Activated T-cell treated with anti-CD3 and anti-CD28 coated beads, Interleukin-2, amount 50 U/mL, for 1 hour (primary cell): ENCODE data around the gene NPEPL1.

Experiments
- DNase-seq: peaks from one replicate; pipeline ENCODE4 v3.0.0-alpha.2; 2020

Gene NPEPL1

GRCh38 chr20:58658760-58659159 lies 33.8 kb upstream of the NPEPL1 start:
- DNase-seq, result no peak

GRCh38 chr20:58659841-58660240 lies 32.8 kb upstream of the NPEPL1 start:
- peak; percentile 38 for DNase-seq

- peak; percentile 67 for DNase-seq
Observed at GRCh38 chr20:58660855-58661597, 31.6 kb upstream of the NPEPL1 start.

- peak; percentile 24 for DNase-seq
Observed at GRCh38 chr20:58661598-58662473, 30.8 kb upstream of the NPEPL1 start.

GRCh38 chr20:58664331-58664730 lies 28.3 kb upstream of the NPEPL1 start:
- DNase-seq, result no peak

- no peak for DNase-seq
Observed at GRCh38 chr20:58664883-58665282, 27.7 kb upstream of the NPEPL1 start.

GRCh38 chr20:58665606-58666005 lies 27.0 kb upstream of the NPEPL1 start:
- DNase-seq, result no peak

- DNase-seq, result no peak
Observed at GRCh38 chr20:58666702-58667101, 25.9 kb upstream of the NPEPL1 start.

- no peak for DNase-seq
Observed at GRCh38 chr20:58667975-58668374, 24.6 kb upstream of the NPEPL1 start.

GRCh38 chr20:58668901-58669286 lies 23.7 kb upstream of the NPEPL1 start:
- DNase-seq, result no peak

GRCh38 chr20:58669287-58670006 lies 23.2 kb upstream of the NPEPL1 start:
- no peak for DNase-seq

- no peak for DNase-seq
Observed at GRCh38 chr20:58670102-58670501, 22.5 kb upstream of the NPEPL1 start.

GRCh38 chr20:58670659-58671058 lies 21.9 kb upstream of the NPEPL1 start:
- DNase-seq, result no peak

- DNase-seq, result no peak
Observed at GRCh38 chr20:58673119-58673518, 19.5 kb upstream of the NPEPL1 start.

- no peak for DNase-seq
Observed at GRCh38 chr20:58675146-58675584, 17.4 kb upstream of the NPEPL1 start.

- DNase-seq, result no peak
Observed at GRCh38 chr20:58675641-58676040, 17.0 kb upstream of the NPEPL1 start.

- DNase-seq, result no peak
Observed at GRCh38 chr20:58676161-58676560, 16.4 kb upstream of the NPEPL1 start.

GRCh38 chr20:58677079-58677604 lies 15.5 kb upstream of the NPEPL1 start:
- no peak for DNase-seq

- no peak for DNase-seq
Observed at GRCh38 chr20:58677808-58678207, 14.8 kb upstream of the NPEPL1 start.

GRCh38 chr20:58678806-58679205 lies 13.8 kb upstream of the NPEPL1 start:
- no peak for DNase-seq

- no peak for DNase-seq
Observed at GRCh38 chr20:58682656-58683531, 9.7 kb upstream of the NPEPL1 start.

- no peak for DNase-seq
Observed at GRCh38 chr20:58684291-58684690, 8.3 kb upstream of the NPEPL1 start.
